ENCODE results near the gene SST. TPM values are rescaled to one million over a fixed set of nuclear protein-coding genes. Genes with fewer than 3 reads are reported as not detected.

Gene SST
- total RNA-seq, 4 donors from 2014 or later, result not detected

DNA sequence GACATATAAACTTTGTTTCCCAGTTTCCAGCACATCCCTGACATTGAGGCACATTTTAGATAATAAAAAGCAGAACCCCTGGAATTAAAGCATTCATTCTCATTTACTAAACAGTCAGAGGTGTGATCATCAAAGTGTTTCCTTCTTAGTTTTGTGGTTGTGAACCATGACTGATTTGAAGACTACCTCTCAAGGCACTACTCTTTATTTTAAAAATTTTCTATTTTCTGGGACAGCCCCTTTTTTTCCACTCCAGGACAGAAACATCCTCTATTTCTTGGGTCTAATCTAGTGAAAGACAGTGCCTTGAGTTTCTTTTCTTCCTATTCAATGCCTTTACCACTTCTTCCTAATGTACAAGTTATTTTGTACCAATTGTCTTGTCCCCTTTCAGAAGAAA, 5.2 kb downstream of the SST start:
- TF ChIP-seq, protein P1, sequence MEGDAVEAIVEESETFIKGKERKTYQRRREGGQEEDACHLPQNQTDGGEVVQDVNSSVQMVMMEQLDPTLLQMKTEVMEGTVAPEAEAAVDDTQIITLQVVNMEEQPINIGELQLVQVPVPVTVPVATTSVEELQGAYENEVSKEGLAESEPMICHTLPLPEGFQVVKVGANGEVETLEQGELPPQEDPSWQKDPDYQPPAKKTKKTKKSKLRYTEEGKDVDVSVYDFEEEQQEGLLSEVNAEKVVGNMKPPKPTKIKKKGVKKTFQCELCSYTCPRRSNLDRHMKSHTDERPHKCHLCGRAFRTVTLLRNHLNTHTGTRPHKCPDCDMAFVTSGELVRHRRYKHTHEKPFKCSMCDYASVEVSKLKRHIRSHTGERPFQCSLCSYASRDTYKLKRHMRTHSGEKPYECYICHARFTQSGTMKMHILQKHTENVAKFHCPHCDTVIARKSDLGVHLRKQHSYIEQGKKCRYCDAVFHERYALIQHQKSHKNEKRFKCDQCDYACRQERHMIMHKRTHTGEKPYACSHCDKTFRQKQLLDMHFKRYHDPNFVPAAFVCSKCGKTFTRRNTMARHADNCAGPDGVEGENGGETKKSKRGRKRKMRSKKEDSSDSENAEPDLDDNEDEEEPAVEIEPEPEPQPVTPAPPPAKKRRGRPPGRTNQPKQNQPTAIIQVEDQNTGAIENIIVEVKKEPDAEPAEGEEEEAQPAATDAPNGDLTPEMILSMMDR (IDR thresholded peaks at IDR 0.05; ENCODE audit: low read depth), result no peak

DNA sequence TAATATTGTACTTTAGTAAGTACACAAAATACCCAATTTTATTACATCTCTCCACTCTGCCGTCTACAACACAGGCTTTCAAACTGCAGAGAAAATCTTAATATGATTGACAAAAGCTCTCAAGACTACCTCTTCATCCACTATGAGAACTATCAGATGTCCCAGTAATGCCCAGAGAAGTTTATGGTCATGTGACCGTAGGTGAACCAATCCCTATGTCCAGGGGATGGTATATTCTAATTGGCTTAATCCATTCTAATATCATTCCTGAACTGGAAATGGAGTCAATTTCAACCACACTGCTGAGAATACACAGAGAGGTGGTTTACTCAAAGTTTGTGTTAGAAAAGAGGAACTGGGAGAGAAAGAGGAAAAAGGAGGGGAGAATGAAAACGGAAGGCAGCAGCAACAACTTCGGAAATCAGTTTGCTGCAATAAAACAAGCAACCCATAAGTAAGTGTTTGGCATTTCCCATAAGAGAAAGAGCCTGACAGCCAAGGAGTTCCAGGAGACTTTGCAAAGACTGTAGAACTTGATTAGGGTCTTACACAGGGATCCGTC, 7.3 kb downstream of the SST start:
- TF ChIP-seq, protein P1 (IDR thresholded peaks at IDR 0.05; ENCODE audit: low read depth), result no peak

DNA sequence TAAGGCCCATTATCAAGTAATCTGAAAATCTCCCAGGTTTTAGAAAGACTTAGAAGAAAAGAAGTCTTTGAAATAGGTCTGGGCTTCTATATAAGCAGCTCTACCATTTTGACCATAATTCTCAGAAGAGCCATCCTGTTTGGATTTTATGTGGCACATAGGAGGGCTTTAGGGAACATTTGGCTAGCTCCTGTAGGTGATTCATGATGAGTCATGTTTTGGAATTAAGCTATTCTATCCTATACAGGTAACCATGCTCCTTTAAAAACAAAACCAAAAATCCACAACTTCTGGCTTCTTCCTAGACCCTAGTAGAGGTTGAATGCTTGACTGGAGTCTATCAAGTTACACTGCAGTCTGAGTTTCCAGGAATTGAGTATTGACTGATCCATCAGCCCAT, 8.9 kb downstream of the SST start:
- TF ChIP-seq, protein P1 (IDR thresholded peaks at IDR 0.05; ENCODE audit: low read depth), result no peak

DNA sequence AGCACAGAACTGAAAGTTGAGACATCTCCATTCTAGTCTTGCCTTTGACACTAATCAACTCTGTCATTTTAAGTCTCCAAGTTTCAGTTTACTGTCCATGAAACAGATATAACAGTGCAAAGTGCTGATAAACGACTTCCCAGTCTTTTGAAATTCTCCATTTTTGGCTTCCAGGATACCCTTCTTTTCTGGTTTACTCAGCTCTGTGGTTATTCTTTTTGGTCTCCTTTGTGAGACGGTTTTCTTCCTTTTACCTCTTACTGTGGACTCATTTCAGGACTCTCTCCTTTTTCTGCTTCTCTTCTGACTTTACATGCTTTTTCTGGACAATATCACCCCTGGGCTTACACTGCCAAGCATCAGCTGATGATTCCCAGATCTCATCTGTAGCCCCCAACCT, 18.9 kb downstream of the SST start:
- TF ChIP-seq, protein P1 (IDR thresholded peaks at IDR 0.05; ENCODE audit: low read depth), result no peak

DNA sequence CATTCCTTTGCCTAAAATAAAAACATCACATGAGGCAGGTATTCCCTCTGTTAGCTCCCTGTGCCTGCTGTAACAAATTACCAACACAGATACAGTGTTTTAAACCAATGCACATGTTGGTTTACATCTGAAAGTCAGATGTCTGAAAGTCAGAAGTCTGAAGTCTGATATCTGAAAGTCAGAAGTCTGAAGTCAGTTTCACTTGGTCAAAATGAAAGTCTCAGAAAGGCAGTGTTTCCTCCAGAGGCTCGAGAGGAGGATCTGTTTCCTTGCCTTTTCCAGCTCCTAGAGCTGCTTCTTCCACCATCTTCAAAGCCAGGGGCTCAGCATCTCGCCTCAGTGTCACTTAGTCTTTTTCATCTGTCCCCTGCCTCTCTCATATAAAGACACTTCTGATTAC, 22.0 kb downstream of the SST start:
- TF ChIP-seq, protein P1 (IDR thresholded peaks at IDR 0.05; ENCODE audit: low read depth), result no peak

DNA sequence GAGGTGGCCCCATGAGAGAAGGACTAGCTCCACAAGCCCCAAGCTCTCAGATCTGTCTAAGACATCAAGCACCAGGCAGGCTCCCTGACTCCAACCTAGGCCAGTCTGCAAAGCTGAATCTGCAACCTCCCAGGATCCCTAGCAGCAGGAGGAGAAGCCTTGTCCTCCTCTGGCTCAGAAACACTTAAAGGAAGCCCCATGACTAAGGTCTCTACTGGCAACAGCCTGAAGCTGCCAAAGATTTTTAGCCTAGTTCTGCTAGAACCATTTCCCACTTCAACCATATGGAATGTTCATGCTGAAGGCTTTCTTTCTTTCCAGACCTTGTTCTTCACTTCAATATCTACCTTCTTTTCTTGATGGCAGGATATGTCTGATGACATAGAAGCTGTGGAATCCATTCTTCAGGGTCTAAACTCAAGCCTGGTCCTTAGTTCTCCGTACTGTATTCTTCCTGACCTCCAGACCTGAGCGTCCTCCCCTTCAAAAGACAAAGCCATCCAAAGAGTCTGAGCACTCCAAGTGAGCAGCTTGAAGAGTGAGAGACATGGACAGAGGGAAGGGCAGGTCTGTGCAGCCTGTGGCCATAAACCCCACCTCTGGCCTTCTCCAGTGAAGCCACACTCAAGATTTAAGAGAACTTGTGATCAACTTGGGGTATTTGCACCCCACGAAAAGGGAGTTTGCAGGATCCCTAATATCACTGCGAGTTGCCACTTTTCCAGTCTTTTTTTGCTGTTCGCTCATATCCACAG, 23.1 kb downstream of the SST start:
- TF ChIP-seq, protein P1 (IDR thresholded peaks at IDR 0.05; ENCODE audit: low read depth), result no peak

DNA sequence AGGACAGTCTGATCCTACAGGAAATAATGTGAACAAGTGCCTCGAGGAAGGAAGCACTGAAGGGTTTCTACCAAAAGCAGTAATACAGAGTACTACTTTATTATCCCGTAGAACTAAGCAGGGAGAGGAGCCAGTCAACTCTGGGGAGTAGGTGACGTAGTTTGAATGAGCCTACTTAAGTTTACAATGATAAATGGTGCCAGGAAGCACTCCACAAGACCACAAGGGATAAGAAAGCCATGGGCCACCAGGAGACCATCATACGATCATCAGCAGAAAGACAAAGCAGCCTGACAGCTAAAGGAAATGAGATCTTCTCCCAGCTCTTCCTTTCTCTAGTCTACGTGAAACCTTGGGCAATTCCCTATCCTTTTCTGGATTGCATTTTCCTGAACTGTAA, 27.3 kb downstream of the SST start:
- TF ChIP-seq, protein P1 (IDR thresholded peaks at IDR 0.05; ENCODE audit: low read depth), result no peak

Measured in subcutaneous adipose tissue (tissue), 4 donors.